D341Med (cell line): ENCODE results near the gene SPATA33.
"Not testable (repeated sequence)": the region's sequence is repeated elsewhere in the genome, so short reads cannot be mapped to it uniquely, and the experiment has no call there.

Source experiments
- DNase-seq: peaks from one replicate; pipeline ENCODE4 v3.0.0; 2012; ENCODE audit warnings: low spot score

SPATA33 gene

DNA sequence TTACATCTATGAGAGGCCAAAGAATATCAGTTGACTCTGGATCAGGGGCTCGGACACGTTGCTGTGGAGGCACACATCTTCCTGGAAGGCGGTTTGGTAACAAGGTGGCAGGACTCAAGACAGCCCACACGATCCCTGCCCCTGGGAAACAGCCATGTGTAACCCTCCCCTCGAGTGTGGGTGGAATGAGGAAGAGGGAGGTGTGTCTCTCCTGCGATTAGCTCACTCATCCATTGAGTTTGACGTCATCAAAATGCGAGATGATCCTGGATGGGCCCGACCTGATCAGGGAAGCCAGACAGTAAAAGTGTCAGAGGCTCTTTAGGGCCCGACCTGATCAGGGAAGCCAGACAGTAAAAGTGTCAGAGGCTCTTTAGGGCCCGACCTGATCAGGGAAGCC, 6.6 kb downstream of the SPATA33 start:
- not testable (repeated sequence) for DNase-seq

- DNase-seq = peak; percentile 6
Measured at GRCh38 chr16:89667000-89667399, 9.4 kb downstream of the SPATA33 start.

DNA sequence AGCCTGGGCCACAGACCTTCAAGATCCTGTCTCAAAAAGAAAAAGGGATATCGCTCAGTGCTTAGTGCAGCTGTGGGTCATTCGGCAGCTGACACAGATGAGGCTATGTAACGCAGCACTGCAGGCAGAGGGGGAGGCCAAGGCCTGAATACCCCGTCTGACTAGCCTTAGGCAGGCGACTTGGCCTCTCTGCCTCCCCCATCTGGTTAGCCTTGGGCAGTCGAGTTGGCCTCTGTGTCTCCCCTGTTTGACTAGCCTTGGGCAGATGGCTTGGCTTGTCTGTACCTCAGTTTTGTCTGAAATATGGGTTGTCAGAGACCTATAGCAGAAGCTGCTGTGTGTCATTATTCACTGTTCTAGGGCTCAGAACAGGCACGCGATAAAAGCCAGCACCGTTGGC, 10.0 kb downstream of the SPATA33 start:
- DNase-seq = peak; percentile 9

DNA sequence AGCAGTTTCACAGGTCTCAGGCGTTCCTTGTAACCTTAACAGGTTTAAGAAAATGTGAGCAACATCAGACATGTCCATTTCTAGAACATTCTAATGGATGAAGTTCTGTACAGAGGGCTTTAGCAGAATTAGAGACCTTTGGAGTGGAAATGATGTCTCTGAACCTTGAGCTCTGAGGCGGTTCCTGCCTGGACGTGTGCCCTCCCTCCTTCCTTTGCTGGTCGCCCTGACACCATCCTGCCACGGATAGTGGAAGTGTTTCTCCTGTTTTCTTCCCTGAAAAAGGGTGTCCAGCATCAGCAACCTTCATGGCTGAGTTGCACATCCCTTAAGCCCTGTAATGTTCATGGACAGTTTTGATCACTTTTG, 11.1 kb downstream of the SPATA33 start:
- no peak for DNase-seq

GRCh38 chr16:89669755-89670154, 12.1 kb downstream of the SPATA33 start:
- DNase-seq = peak; percentile 3

DNA sequence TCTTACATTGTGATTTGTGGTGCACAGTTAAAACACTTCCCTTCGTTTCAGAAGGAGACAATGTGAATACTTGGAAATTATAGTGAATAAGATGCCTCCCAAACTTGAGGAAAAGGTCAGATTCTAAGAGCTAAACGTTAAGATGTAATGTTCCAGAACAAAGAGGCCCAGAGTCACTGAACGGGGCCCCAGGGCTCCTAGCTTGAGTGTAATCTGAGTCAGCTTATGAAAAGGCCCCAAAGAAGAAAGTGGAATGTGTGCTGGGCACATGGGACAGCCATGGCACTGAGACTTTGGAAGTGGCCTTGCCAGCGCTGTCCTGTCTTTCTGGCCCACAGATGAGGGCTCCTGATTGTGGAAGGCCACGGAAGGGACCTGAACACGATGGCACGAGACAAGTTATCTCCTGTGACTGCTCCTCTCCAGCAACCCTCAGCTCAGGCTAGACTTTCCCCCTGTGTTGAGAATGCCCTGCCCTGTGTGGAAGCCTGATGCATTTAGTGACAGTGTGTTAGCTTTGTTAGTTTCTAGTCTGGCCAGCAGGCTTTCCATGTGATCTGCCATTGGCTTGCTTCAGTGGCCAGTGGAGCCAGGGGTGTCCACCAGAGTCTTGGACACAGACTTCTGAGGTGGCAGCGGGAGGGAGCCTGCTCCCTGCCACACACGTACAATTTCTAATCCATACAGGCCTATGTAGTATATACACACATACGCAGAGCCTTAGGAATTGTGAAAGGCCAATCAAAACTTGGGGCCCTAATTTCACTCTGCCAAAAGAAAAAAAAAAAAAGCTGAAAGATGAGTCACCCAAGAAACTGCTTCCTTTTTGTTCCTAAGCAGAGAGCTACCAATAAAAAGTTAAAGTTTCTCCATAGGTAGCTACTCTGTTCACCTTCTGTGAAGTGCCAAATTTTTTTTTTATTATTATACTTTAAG, 13.1 kb downstream of the SPATA33 start:
- peak; percentile 9 for DNase-seq

DNA sequence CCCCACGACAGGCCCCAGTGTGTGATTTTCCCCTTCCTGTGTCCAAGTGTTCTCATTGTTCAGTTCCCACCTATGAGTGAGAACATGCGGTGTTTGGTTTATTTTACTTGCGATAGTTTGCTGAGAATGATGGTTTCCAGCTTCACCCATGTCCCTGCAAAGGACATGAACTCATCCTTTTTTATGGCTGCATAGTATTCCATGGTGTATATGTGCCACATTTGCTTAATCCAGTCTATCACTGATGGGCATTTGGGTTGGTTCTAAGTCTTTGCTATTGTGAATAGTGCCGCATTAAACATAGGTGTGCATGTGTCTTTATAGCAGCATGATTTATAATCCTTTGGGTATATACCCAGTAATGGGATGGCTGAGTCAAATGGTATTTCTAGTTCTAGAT, 13.9 kb downstream of the SPATA33 start:
- DNase-seq = not testable (repeated sequence)

- no peak for DNase-seq
Measured at GRCh38 chr16:89672177-89672941, 14.7 kb downstream of the SPATA33 start.

DNA sequence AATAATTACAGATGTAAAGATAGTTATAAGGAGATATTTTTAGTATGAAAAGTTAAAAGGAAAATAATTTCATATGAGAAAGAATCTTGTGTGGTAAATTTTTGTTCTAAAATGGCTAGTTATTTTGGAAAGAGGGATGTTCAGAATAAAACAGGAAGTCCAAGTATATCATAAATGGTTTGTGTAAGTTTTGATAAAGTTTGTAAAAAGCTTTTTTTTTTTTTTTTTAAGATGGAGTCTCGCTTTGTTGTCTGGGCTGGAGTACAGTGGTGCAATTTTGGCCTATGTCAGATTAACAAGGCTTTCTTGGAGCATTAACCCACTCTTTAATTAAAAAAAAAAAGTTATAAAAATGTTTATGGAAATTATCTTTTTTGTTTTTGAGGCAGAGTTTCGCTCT, 20.6 kb downstream of the SPATA33 start:
- DNase-seq = no peak

GRCh38 chr16:89685916-89686315, 28.3 kb downstream of the SPATA33 start:
- no peak for DNase-seq

DNA sequence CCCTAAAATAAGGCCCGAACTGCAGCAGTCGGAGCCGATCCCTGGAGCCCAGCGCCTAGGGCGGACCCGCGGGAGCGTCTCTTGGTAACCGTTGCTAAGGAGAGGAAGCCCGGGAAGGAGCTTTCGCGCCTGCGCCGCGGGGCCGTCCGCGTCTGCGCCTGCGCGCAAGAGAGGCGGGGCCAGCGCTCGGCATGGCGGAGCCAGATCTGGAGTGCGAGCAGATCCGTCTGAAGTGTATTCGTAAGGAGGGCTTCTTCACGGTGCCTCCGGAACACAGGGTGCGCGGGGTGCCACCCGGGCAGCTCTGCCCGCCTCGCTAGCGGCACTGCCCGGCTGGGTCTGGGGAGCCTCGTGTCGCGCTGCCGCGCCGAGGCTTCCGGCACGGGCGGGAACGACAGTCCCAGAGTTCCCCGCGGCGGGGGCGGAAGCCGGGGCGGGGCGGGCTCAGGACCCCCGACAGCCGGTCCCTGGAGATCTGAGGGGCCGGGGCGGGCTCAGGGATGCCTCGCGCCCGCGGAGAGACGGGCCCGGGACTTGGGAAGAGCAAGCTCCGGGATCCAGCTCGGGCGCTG, 29.0 kb downstream of the SPATA33 start, which contains the start of gene CDK10:
CDK10 (plus strand) TSS at position 170 of the 572 bp plus-strand sequence; CDS start at position 192, 22 bp downstream.
- DNase-seq = peak; percentile 97

GRCh38 chr16:89687092-89687940, 29.7 kb downstream of the SPATA33 start:
- DNase-seq = no peak

GRCh38 chr16:89688395-89688794, 30.8 kb downstream of the SPATA33 start:
- DNase-seq = no peak

DNA sequence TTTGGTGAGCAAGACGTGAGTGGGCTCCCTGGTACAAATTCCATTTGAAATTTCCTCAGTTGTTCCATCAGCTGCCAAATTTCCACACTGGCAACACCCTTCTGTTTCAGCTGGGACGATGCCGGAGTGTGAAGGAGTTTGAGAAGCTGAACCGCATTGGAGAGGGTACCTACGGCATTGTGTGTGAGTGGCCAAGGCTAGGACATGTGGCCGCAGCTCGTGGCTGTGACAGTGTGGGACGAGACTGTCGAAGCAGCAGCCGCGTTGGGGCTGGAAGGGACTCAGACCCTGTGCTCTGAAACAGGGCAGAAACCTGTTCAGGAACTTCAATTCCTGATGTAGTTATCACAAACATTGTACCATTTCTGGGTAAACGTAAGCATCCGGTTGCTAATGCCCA, 31.5 kb downstream of the SPATA33 start:
- DNase-seq = no peak

- not testable (repeated sequence) for DNase-seq
Measured at GRCh38 chr16:89689621-89690020, 32.0 kb downstream of the SPATA33 start.

DNA sequence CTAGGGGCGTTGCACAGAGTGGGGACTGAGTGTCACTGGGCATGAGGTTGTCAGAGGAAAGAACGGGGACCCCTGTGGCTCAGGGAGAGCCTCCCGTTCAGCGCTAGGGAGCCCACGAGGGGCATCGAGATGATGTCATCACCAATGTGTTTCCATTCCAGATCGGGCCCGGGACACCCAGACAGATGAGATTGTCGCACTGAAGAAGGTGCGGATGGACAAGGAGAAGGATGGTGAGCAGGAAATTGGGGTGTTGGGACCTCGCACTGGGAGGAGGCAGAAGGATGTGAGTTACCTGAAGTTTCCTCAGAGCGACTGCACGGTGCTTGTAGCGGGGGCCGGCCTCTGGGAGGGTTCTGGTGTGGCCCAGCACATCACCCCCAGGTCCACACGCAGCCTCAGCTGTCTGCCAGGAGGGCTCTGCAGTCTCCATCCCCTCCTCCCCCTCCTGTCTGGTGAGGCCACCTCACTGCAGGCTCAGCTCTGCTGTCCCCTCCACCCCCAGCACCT, 32.8 kb downstream of the SPATA33 start:
- no peak for DNase-seq

GRCh38 chr16:89691231-89691985, 33.8 kb downstream of the SPATA33 start:
- no peak for DNase-seq

GRCh38 chr16:89691986-89692569, 34.4 kb downstream of the SPATA33 start:
- DNase-seq = no peak

DNA sequence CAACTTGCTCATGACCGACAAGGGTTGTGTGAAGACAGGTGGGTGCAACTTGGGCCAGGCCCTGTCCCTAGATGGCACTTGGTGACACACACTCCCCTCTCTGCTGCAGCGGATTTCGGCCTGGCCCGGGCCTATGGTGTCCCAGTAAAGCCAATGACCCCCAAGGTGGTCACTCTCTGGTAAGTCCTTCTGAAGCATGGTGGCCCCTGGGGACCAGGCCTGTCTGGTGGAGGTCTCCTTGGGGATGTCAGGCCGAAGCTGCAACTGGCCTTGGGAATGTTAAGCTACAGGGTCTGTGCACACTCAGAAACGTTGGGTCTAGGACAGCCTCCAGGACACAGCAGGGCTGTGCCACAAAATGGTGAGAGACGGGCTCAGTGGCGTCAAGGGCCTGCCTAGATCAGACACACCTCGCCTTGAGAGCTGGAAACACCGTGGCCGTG, 35.7 kb downstream of the SPATA33 start:
- DNase-seq = no peak
